Fibroblast of pulmonary artery (primary cell): ENCODE data around the gene MYL9.
"Not testable (repeated sequence)": the region's sequence is repeated elsewhere in the genome, so short reads cannot be mapped to it uniquely, and the experiment has no call there.

Source experiments
- DNase-seq: peaks from one replicate; pipeline ENCODE4 v3.0.0-alpha.2; 2010; ENCODE audit warnings: low read depth
- H3K4me3 ChIP-seq: replicated peaks from 2 replicates; pipeline ENCODE4 v1.5.1; 2011; ENCODE audit warnings: low read depth, mild to moderate bottlenecking, control low read depth, low read length, moderate library complexity
- TF ChIP-seq, protein P1 (sequence below): IDR thresholded peaks from 2 replicates; pipeline ENCODE4 v1.5.1; 2011; ENCODE audit warnings: mild to moderate bottlenecking, control low read depth, low read length, inconsistent platforms; ENCODE audit errors: missing control alignments

The MYL9 gene

DNA sequence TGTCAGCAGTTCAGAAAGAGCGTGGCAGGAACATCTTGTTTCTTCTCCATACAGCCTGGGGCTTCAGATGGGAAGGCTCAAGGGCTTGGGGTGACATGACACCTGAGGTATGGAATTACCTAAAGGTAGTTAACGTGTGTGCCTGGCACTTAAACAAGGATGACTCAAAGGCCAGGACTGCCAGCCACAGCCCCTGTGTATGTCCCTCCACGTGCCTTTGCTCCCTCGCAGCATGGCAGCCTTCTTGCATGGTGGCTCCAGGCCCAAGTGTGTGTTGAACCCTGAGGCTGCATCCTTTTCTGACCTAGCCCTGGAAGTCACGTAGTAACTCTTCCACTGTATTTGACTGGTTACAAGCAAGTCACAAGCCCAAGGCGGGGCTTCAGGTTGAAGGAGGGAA is 33.6 kb upstream of the MYL9 start:
- TF ChIP-seq, protein P1, sequence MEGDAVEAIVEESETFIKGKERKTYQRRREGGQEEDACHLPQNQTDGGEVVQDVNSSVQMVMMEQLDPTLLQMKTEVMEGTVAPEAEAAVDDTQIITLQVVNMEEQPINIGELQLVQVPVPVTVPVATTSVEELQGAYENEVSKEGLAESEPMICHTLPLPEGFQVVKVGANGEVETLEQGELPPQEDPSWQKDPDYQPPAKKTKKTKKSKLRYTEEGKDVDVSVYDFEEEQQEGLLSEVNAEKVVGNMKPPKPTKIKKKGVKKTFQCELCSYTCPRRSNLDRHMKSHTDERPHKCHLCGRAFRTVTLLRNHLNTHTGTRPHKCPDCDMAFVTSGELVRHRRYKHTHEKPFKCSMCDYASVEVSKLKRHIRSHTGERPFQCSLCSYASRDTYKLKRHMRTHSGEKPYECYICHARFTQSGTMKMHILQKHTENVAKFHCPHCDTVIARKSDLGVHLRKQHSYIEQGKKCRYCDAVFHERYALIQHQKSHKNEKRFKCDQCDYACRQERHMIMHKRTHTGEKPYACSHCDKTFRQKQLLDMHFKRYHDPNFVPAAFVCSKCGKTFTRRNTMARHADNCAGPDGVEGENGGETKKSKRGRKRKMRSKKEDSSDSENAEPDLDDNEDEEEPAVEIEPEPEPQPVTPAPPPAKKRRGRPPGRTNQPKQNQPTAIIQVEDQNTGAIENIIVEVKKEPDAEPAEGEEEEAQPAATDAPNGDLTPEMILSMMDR, result no peak
- H3K4me3 ChIP-seq, result no peak overlapping the region
- DNase-seq, result no peak

DNA sequence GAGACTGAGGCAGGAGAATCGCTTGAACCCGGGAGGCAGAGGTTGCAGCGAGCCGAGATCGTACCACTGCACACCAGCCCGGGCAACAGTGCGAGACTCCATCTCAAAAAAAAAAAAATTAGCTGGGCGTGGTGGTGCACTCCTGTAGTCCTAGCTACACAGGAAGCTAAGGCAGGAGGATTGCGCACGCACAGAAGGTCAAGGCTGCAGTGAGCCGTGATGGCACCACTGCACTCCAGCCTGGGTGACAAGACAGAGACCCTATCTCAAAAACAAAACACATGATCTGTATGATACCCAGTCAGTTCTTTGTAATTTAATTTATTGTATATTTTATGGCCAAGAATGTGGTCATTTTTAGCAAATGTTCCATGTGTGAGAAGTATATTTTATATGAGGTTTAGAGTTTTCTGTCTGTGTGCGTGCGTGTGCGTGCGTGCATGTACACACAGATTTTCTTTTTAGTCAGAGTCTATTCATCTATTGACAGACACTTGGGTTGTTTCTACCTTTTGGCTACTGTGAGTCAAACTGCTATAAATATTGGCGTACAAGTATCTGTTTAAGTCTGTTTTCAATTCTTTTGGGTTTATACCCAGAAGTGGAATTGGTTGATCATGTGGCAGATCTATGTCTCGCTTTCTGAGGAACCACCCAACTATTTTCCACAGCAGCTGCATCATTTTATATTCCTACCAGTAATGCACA is 22.2 kb upstream of the MYL9 start:
- no peak overlapping the region for H3K4me3 ChIP-seq
- TF ChIP-seq, protein P1, result no peak
- no peak for DNase-seq

DNA sequence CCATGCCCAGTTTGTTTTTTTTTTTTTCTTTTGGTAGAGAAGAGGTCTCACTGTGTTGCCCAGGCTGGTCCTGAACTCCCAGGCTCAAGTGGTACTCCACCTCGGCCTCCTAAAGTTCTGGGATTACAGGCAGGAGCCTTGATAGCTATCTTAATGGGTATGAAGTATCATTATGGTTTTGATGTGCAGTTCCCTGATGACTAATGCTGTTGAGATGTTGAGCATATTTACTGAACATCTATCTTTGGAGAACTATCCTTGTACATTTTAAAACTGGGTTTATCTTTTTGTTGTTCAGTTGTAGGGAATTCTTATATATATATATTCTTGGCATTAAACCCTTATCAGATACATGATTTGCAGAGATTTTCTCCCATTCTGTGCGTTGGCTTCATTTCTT is 21.4 kb upstream of the MYL9 start:
- no peak for DNase-seq
- no peak overlapping the region for H3K4me3 ChIP-seq
- TF ChIP-seq, protein P1, result no peak

DNA sequence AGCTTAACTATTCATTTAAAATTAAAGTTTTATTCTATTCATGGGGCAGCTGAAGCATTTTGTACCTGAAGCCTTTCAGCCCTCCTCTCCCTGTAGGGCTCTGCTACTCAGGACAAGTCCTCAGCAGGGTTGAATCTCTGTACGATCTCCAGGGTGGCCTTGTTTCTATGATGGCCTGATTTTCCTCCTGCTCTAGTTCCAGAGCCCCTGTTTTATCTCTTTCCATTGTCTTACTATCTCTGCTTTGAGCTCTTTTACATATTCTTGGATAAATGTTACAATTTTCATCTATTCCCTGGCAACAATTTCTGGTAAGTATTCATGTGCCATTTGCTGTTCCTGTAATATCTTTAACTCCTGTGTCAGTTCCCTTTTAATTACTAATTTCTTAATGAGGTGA is 19.8 kb upstream of the MYL9 start:
- no peak for DNase-seq
- H3K4me3 ChIP-seq, result no peak overlapping the region
- TF ChIP-seq, protein P1, result no peak

DNA sequence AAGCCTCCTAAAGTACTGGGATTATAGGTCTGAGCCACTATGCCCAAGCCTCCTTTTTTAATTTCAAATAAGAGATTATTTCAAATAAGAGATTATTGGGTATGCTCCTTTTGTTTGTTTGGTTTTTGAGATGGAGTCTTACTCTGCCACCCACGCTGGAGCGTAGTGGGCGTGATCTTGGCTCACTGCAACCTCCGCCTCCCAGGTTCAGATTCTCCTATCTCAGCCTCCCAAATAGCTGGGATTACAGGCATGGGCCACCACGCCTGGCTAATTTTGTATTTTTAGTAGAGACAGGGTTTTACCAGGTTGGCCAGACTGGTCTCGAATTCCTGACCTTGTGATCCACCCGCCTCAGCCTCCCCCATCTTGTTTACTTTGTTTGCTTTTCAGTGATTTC is 18.9 kb upstream of the MYL9 start:
- DNase-seq, H3K4me3 ChIP-seq: not testable (repeated sequence)

DNA sequence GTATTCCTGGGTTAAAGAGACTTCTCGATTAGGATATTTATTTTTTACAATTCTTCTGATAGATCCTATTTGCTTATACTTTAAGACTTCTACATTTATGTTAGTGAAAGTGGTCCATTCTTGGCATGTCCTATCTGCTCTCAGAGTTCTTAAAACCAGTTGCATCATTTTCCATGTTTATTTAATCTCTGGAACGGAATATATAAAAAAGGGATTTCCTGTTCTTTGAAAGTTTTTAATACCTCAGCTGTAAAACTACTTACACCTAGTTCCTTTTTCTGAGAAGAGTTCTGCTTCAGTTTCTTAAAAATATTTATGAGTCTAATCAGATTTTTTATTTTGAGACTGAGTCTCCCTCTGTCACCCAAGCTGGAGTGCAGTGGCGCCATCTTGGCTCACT is 18.0 kb upstream of the MYL9 start:
- DNase-seq, result no peak
- TF ChIP-seq, protein P1, result no peak
- no peak overlapping the region for H3K4me3 ChIP-seq

DNA sequence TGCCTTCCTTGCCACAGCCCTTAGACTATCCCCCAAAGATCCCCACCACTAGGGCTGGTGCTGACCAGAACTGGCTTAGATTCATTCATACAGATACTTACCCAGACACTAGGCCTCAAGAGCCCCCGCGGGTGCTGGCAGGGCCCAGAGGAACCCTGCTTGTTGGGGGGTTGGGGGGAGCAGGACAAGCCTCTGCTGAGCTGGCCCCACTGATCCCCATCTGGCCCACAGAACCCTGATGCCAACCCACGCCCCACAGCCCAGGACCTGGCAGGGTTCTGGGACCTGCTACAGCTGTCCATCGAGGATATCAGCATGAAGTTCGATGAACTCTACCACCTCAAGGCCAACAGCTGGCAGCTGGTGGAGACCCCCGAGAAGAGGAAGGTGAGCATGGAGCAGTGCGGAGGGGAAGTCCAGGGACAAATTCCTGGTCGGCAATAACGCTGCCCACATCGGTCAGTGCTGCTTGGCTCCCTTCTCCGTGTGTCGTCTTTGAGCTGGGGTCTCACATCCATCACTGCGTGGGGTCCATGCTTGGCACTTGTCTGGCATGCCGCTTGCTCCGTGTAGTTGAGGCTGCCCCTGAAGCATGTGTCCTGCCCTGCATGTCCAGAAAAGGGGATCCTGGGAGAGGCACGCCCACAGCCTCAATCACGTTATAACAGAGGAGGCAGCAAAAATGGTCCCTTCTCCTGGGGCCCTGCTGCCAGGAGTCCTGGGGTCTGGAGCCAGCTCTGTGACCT is 15.5 kb upstream of the MYL9 start:
- TF ChIP-seq, protein P1, result no peak
- DNase-seq, result no peak
- H3K4me3 ChIP-seq, result no peak overlapping the region
